ENCODE data around the gene SPRTN.

GRCh38 chr1:231392389-231393131 is 54.5 kb downstream of the SPRTN start:
- TF ChIP-seq POLR2A (IDR thresholded peaks at IDR 0.05; ENCODE audit: low read depth, low read length), result no peak
- no peak for TF ChIP-seq POLR2AphosphoS5 (IDR thresholded peaks at IDR 0.05; ENCODE audit: low read depth, low read length)
- no peak for TF ChIP-seq SPI1 (IDR thresholded peaks at IDR 0.05; ENCODE audit: low read depth, low read length)

Data from GM12891 (cell line).